NB4 (cell line): ENCODE measurements around the gene CARD18.

Experiments
- CTCF ChIP-seq: IDR thresholded peaks from one replicate; pipeline ENCODE4 v1.5.1; 2012; ENCODE audit warnings: low read depth, low read length
- MYC ChIP-seq: IDR thresholded peaks from 2 replicates; pipeline ENCODE4 v1.6.1; 2011; ENCODE audit warnings: low read depth, low read length
- POLR2A ChIP-seq: IDR thresholded peaks from 2 replicates; pipeline ENCODE4 v1.6.1; 2011; ENCODE audit warnings: mild to moderate bottlenecking; ENCODE audit not compliant: insufficient read length; ENCODE audit errors: extremely low read depth
- TF ChIP-seq, protein P1 (sequence below): IDR thresholded peaks from 2 replicates; pipeline ENCODE4 v1.6.1; 2011; ENCODE audit warnings: low read depth, low read length

DNA sequence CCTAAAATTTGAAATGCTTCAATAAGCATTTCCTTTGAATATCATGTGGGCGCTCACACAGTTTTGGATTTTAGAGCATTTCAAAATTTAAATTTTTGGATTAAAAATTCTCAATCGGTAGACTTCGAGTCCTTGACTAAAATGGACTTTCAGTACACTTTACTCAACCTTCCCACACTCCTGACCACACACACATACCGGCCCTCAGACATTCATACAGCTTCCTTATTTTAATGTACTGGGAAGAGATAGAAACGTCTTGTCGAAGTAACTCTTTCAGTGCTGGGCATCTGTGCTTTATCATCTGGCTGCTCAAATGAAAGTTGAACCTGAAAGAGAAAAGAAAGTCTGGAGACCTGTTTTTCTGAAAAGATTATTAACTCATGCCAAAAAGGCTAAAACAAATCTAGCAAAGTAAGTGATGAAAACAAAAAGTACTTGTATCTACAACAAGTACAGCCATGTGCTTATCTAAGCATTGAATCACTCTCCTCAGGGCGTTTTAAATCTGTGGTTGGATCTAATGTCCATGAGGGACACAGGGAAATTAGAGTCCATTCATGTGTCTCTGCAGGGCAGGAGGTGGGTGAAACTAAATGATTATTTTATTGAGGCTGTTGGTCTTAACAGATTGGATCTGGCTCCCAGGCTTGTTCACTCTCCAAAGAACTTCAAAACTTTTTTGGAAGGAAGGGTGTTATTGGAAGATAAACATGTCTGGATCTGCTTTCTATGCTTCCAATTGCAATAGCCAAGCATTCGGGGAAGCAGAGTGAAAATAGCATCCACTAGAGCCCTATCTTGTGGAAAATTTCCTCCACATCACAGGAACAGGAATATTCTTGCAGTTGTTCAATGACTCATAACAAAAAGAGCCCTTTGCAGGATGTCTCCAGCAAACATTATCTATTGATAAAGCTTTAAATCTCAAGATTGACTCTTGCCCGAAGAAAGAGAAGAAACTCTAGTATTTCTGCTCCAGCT lies 47.0 kb downstream of the CARD18 start:
- TF ChIP-seq CTCF, result no peak
- no peak for TF ChIP-seq POLR2A
- TF ChIP-seq MYC, result no peak
- TF ChIP-seq, protein P1, sequence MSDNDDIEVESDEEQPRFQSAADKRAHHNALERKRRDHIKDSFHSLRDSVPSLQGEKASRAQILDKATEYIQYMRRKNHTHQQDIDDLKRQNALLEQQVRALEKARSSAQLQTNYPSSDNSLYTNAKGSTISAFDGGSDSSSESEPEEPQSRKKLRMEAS, result no peak
